Keratinocyte (primary cell): ENCODE data around the gene PTPRF. TPM values are rescaled to one million over a fixed set of nuclear protein-coding genes. Genes with fewer than 3 reads are reported as not detected.
"Not testable (repeated sequence)": the region's sequence is repeated elsewhere in the genome, so short reads cannot be mapped to it uniquely, and the experiment has no call there.

ENCODE experiments used
- DNase-seq: peaks from one replicate; pipeline ENCODE4 v3.0.0-alpha.2; 2011; ENCODE audit warnings: low read depth, missing footprints, low spot score
- FAIRE-seq: peaks from 2 replicates; lab custom pipeline; 2011; peaks lifted over from hg19 to GRCh38; lab: Jason Lieb, UNC
- H2AFZ ChIP-seq: 2 replicates; pipeline ENCODE4 v1.6.0; 2012; ENCODE audit warnings: low read length, control low read depth, inconsistent platforms; ENCODE audit not compliant: control insufficient read depth
- H3K27ac ChIP-seq: 2 replicates; pipeline ENCODE4 v1.5.1; 2011; ENCODE audit warnings: low read length; ENCODE audit not compliant: control insufficient read depth, insufficient read depth
- H3K27me3 ChIP-seq: 3 replicates; pipeline ENCODE4 v1.6.0; 2011; ENCODE audit warnings: low read length; ENCODE audit not compliant: control insufficient read depth, insufficient read depth; ENCODE audit errors: extremely low read depth
- H3K36me3 ChIP-seq, 2 experiments: 2 replicates in 1 of 2; 3 replicates in 1 of 2; pipeline ENCODE4 v1.5.1; 2011; ENCODE audit warnings: low read length in 2 of 2, mild to moderate bottlenecking in 1 of 2; ENCODE audit not compliant: control insufficient read depth in 2 of 2, insufficient read depth in 2 of 2; ENCODE audit errors: extremely low read depth in 1 of 2
- H3K4me1 ChIP-seq: 3 replicates; pipeline ENCODE4 v1.5.1; 2011; ENCODE audit warnings: low read length; ENCODE audit not compliant: control insufficient read depth, insufficient read depth; ENCODE audit errors: extremely low read depth
- H3K4me2 ChIP-seq: 3 replicates; pipeline ENCODE4 v1.6.0; 2011; ENCODE audit warnings: low read depth, low read length; ENCODE audit not compliant: control insufficient read depth, insufficient read depth; ENCODE audit errors: extremely low read depth
- H3K4me3 ChIP-seq, 3 experiments: fragments of 200-600 bp in 1 of 3; sonication (generic) in 1 of 3; 2 replicates in 2 of 3; 3 replicates in 1 of 3; pipeline ENCODE4 v1.5.1; 2011 to 2016; ENCODE audit warnings: low read length in 3 of 3, mild to moderate bottlenecking in 3 of 3, control low read depth in 2 of 3, inconsistent platforms in 1 of 3, low read depth in 1 of 3, mixed read lengths in 1 of 3, mixed run types in 1 of 3, moderate library complexity in 1 of 3; ENCODE audit not compliant: control insufficient read depth in 2 of 3, insufficient read depth in 2 of 3; ENCODE audit errors: extremely low read depth in 1 of 3
- H3K79me2 ChIP-seq: 2 replicates; pipeline ENCODE4 v1.6.0; 2012; ENCODE audit warnings: low read length; ENCODE audit not compliant: control insufficient read depth, insufficient read depth
- H3K9ac ChIP-seq: 3 replicates; pipeline ENCODE4 v1.6.0; 2011; ENCODE audit warnings: low read length; ENCODE audit not compliant: control insufficient read depth, insufficient read depth; ENCODE audit errors: extremely low read depth
- H3K9me1 ChIP-seq: 3 replicates; pipeline ENCODE4 v1.6.0; 2011; ENCODE audit warnings: low read length; ENCODE audit not compliant: control insufficient read depth, insufficient read depth; ENCODE audit errors: extremely low read depth
- H3K9me3 ChIP-seq: 2 replicates; pipeline ENCODE4 v1.5.1; 2012; ENCODE audit warnings: low read depth, low read length; ENCODE audit not compliant: control insufficient read depth
- H4K20me1 ChIP-seq: 3 replicates; pipeline ENCODE4 v1.6.0; 2011; ENCODE audit warnings: low read length; ENCODE audit not compliant: control insufficient read depth, insufficient read depth; ENCODE audit errors: extremely low read depth
- CTCF ChIP-seq, 3 experiments: IDR thresholded peaks in 1 of 3; conservative IDR thresholded peaks in 1 of 3; optimal IDR thresholded peaks in 1 of 3; 2 replicates in 2 of 3; 3 replicates in 1 of 3; pipeline versions ENCODE3 to v1.5.1; 2011; ENCODE audit warnings: low read length in 3 of 3, mild to moderate bottlenecking in 3 of 3, moderate library complexity in 2 of 3, control low read depth in 1 of 3, inconsistent platforms in 1 of 3; ENCODE audit not compliant: insufficient read depth in 2 of 3; ENCODE audit errors: extremely low read depth in 1 of 3
- EZH2 ChIP-seq: IDR thresholded peaks from one replicate; pipeline ENCODE4 v1.6.1; 2012; ENCODE audit warnings: inconsistent platforms, mild to moderate bottlenecking, low read length, moderate library complexity
- dilution Hi-C: fragments of 300-500 bp; cut with MboI; formaldehyde crosslinking; loops from one replicate; pipeline ENCODE4 v1.7.0; 2020; ENCODE audit warnings: low sequenced_read_pairs; ENCODE audit not compliant: extremely low pct_ligation_motif_present
- polyA plus RNA-seq, 5 experiments: library from polyadenylated mRNA; depleted of rRNA in 3 of 5; stranded (reverse) in 3 of 5; stranded (forward) in 1 of 5; unstranded in 1 of 5; fragments of >200 nt; gene quantifications; 1 replicate in 1 of 5; 2 replicates in 3 of 5; 3 replicates in 1 of 5; pipeline versions ENCODE4 v1.2.1 to v1.2.3, GENCODE V29; 2011 to 2012; ENCODE audit warnings: missing spikeins in 2 of 5, low read depth in 1 of 5, low replicate concordance in 1 of 5

The PTPRF gene
- polyA plus RNA-seq, 1 donor (not counting 4 experiments of a cell fraction or from before 2014, with no cell fraction given) = 161 TPM

- H3K9me3 ChIP-seq = no peaks in the 10 kb centered on the region
- H3K9ac ChIP-seq = peak overlapping the region; percentile 50
- H3K4me3 ChIP-seq = no peak overlapping the region
- no peak overlapping the region for H3K4me2 ChIP-seq
- H2AFZ ChIP-seq = no peak overlapping the region
- no peak for FAIRE-seq
- H3K4me1 ChIP-seq = peaks cover 67% of the 10 kb centered on the region
- H3K27ac ChIP-seq = peak overlapping the region; percentile 67
- TF ChIP-seq EZH2 (no peak), CTCF (optimal IDR thresholded peaks at IDR 0.05 in 1 of 3, IDR thresholded peaks at IDR 0.05 in 1 of 3, conservative IDR thresholded peaks at IDR 0.05 in 1 of 3; ENCODE audit: extremely low read depth in 1 of 3, insufficient read depth in 2 of 3, low read length in 3 of 3) (no peak)
- H4K20me1 ChIP-seq = peaks cover 10% of the 10 kb centered on the region
- peaks cover 84% of the 10 kb centered on the region for H3K79me2 ChIP-seq
- dilution Hi-C loops = no loop called here
- H3K9me1 ChIP-seq = peaks cover 18% of the 10 kb centered on the region
- DNase-seq = no peak
- peaks cover 36 to 48% of the 10 kb centered on the region in 2 experiments for H3K36me3 ChIP-seq
- H3K27me3 ChIP-seq = no peaks in the 10 kb centered on the region
Measured at GRCh38 chr1:43547538-43548072, 16.9 kb downstream of the PTPRF start.

- Histone ChIP-seq H3K4me1 (peaks cover 71% of the 10 kb centered on the region), H3K9ac (peak overlapping the region; percentile 50), H3K27ac (peak overlapping the region; percentile 96), H3K9me3 (no peaks in the 10 kb centered on the region), H4K20me1 (peaks cover 10% of the 10 kb centered on the region), H3K79me2 (peaks cover 82% of the 10 kb centered on the region), H3K36me3 (peaks cover 31 to 53% of the 10 kb centered on the region in 2 experiments), H3K4me2 (no peak overlapping the region), H3K9me1 (peaks cover 11% of the 10 kb centered on the region), H2AFZ (no peak overlapping the region), H3K4me3 (no peak overlapping the region), H3K27me3 (no peaks in the 10 kb centered on the region)
- no peak for TF ChIP-seq CTCF (optimal IDR thresholded peaks at IDR 0.05 in 1 of 3, IDR thresholded peaks at IDR 0.05 in 1 of 3, conservative IDR thresholded peaks at IDR 0.05 in 1 of 3; ENCODE audit: extremely low read depth in 1 of 3, insufficient read depth in 2 of 3, low read length in 3 of 3)
- no peak for TF ChIP-seq EZH2
- no peak for DNase-seq
- dilution Hi-C loops = no loop called here
- FAIRE-seq = peak; percentile 85
Measured at GRCh38 chr1:43548285-43549271, 17.9 kb downstream of the PTPRF start.

- H3K9ac ChIP-seq = peak overlapping the region; percentile 46
- peaks cover 10% of the 10 kb centered on the region for H4K20me1 ChIP-seq
- H3K9me1 ChIP-seq, H2AFZ ChIP-seq, H3K27me3 ChIP-seq, H3K9me3 ChIP-seq, FAIRE-seq, dilution Hi-C loops, DNase-seq, H3K4me3 ChIP-seq: not testable (repeated sequence)
- H3K27ac ChIP-seq = peak overlapping the region; percentile 96
- peaks cover 35 to 56% of the 10 kb centered on the region in 2 experiments for H3K36me3 ChIP-seq
- peaks cover 71% of the 10 kb centered on the region for H3K4me1 ChIP-seq
- H3K79me2 ChIP-seq = peaks cover 82% of the 10 kb centered on the region
- H3K4me2 ChIP-seq = peak overlapping the region; percentile 62
Measured at GRCh38 chr1:43549394-43549793, 18.7 kb downstream of the PTPRF start.
